Lower leg skin (tissue), 3 donors: ENCODE measurements around the gene P2RX4.

Source experiments
- CTCF ChIP-seq, 3 donors: fragments of 450-650 bp; IDR thresholded peaks; one replicate each; pipeline ENCODE4 v1.5.1; 2016; ENCODE audit warnings: antibody characterized with exemption in 3 of 3, mild to moderate bottlenecking in 3 of 3, moderate library complexity in 2 of 3
- POLR2A ChIP-seq, 2 donors: fragments of 450-650 bp; IDR thresholded peaks; one replicate each; pipeline ENCODE4 v1.6.1; 2016 to 2017; ENCODE audit warnings: antibody characterized with exemption in 2 of 2, mild to moderate bottlenecking in 1 of 2, moderate library complexity in 1 of 2

DNA sequence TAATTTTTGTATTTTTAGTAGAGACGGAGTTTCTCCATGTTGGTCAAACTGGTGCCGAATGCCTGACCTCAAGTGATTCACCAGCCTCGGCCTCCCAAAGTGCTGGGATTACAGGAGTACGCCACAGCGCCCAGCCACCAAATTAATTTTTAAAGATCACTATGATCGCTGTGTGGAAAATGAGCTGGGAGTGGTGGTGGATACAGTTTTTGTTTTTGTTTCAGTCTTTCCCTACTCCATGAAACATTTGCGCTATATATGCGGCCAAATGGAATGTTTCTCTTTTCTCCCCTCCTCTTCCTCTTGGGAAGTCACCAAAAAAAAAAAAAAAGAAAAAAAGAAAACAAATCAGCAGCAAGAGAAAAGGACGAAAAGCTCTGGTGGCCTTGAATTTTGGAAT, 20.8 kb upstream of the P2RX4 start:
- TF ChIP-seq CTCF (IDR thresholded peaks at IDR 0.05) (no peak), POLR2A (IDR thresholded peaks at IDR 0.05) (no peak)
